ENCODE results near the gene TMEM126A. TPM values are rescaled to one million over a fixed set of nuclear protein-coding genes. Genes with fewer than 3 reads are reported as not detected.

Gene TMEM126A
- total RNA-seq, 1 donor: 34.4 TPM

DNA sequence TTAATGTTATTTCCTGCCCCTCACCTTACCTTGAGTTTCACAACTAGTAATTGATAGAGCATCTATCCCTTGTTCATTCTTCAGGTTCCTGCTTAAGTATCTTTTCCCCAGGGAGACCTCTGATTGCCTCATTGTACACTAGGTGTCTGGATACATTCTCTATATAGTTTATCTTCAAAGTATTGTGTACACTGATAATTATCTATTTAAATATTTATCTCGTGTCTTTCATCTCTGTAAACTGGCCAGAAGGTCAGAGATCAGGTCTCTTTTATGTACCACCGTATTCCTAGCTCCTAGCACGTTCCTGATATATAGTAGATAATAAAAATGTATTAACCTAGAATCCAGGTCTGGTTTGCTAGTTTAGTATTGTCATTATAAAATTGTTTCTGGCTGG is 13.0 kb upstream of the TMEM126A start:
- peaks cover 29% of the 10 kb centered on the region for H3K79me2 ChIP-seq (ENCODE audit: insufficient read depth, low read length)
- H3K27ac ChIP-seq (ENCODE audit: low read depth, low read length): no peak overlapping the region
- DNase-seq (ENCODE audit: insufficient read length, low spot score, missing footprints): no peak
- H3K27me3 ChIP-seq (ENCODE audit: insufficient read depth, low read length): no peaks in the 10 kb centered on the region
- no peak overlapping the region for H3K4me2 ChIP-seq (ENCODE audit: insufficient read depth, low read length)
- H4K20me1 ChIP-seq (ENCODE audit: insufficient read depth, low read length): no peaks in the 10 kb centered on the region
- H3K9me3 ChIP-seq (ENCODE audit: low read depth, low read length): no peaks in the 10 kb centered on the region
- H3K4me1 ChIP-seq (ENCODE audit: insufficient read depth, low read length): peaks cover 3% of the 10 kb centered on the region
- TF ChIP-seq, protein P1, sequence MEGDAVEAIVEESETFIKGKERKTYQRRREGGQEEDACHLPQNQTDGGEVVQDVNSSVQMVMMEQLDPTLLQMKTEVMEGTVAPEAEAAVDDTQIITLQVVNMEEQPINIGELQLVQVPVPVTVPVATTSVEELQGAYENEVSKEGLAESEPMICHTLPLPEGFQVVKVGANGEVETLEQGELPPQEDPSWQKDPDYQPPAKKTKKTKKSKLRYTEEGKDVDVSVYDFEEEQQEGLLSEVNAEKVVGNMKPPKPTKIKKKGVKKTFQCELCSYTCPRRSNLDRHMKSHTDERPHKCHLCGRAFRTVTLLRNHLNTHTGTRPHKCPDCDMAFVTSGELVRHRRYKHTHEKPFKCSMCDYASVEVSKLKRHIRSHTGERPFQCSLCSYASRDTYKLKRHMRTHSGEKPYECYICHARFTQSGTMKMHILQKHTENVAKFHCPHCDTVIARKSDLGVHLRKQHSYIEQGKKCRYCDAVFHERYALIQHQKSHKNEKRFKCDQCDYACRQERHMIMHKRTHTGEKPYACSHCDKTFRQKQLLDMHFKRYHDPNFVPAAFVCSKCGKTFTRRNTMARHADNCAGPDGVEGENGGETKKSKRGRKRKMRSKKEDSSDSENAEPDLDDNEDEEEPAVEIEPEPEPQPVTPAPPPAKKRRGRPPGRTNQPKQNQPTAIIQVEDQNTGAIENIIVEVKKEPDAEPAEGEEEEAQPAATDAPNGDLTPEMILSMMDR (IDR thresholded peaks at IDR 0.05; ENCODE audit: extremely low read depth, low read depth, low read length): no peak
- H3K4me3 ChIP-seq (ENCODE audit: insufficient read depth, low read length): no peak overlapping the region
- H2AFZ ChIP-seq (ENCODE audit: low read length): no peak overlapping the region
- H3K36me3 ChIP-seq (ENCODE audit: insufficient read depth, low read length): peaks cover 19% of the 10 kb centered on the region

DNA sequence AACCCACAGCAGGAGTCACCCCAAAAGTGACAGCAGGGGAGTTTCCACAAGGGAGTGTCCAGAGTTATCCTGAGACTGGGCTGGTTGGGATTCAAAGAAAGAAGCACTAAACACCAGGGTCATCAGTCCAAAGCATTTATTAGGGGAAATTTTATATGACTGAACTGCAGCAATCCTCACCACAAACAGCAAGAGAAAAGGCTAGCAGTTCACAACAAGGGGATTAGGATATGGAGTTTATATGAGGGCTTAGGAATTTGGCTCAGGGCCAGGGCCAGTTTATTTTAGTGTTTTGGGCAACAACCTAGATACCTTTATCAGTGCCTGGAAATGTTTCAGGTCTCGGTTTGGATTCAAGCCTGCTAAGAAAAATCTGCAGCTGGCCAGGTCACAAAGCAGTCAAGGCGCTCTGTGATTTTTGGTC is 4.6 kb upstream of the TMEM126A start:
- Histone ChIP-seq H3K4me1 (ENCODE audit: insufficient read depth, low read length) (peaks cover 8% of the 10 kb centered on the region), H3K9me3 (ENCODE audit: low read depth, low read length) (no peaks in the 10 kb centered on the region), H3K27ac (ENCODE audit: low read depth, low read length) (no peak overlapping the region), H3K27me3 (ENCODE audit: insufficient read depth, low read length) (peaks cover 10% of the 10 kb centered on the region), H3K36me3 (ENCODE audit: insufficient read depth, low read length) (no peaks in the 10 kb centered on the region), H3K4me3 (ENCODE audit: insufficient read depth, low read length) (no peak overlapping the region), H3K4me2 (ENCODE audit: insufficient read depth, low read length) (no peak overlapping the region), H2AFZ (ENCODE audit: low read length) (no peak overlapping the region), H4K20me1 (ENCODE audit: insufficient read depth, low read length) (no peaks in the 10 kb centered on the region), H3K79me2 (ENCODE audit: insufficient read depth, low read length) (peaks cover 7% of the 10 kb centered on the region)
- TF ChIP-seq, protein P1 (IDR thresholded peaks at IDR 0.05; ENCODE audit: extremely low read depth, low read depth, low read length): no peak
- DNase-seq (ENCODE audit: insufficient read length, low spot score, missing footprints): no peak

DNA sequence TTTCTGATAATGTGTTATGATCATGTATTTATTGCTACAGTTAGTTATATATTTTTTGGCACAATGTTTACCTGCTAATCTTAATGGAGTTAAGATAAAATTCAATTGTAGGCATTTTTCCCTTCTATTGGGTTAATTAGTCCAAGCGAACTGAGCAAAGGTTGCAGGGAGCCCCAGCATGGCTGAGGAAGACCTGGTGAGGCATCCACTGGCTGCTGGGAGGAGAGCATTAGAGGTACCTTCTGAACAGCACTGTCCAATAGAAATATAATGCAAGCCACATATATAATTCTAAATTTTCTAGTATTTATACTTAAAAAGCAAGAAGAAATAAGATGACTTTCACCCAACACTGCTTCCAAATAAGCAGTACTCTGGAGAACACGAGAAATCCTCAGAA is 689 bp upstream of the TMEM126A start:
- DNase-seq (ENCODE audit: insufficient read length, low spot score, missing footprints): no peak
- Histone ChIP-seq H3K79me2 (ENCODE audit: insufficient read depth, low read length) (peaks cover 28% of the 10 kb centered on the region), H3K27me3 (ENCODE audit: insufficient read depth, low read length) (peaks cover 10% of the 10 kb centered on the region), H3K36me3 (ENCODE audit: insufficient read depth, low read length) (peaks cover 4% of the 10 kb centered on the region), H3K9me3 (ENCODE audit: low read depth, low read length) (no peaks in the 10 kb centered on the region), H4K20me1 (ENCODE audit: insufficient read depth, low read length) (no peaks in the 10 kb centered on the region), H3K4me2 (ENCODE audit: insufficient read depth, low read length) (peak overlapping the region; percentile 89), H3K4me3 (ENCODE audit: insufficient read depth, low read length) (peak overlapping the region; percentile 80), H3K4me1 (ENCODE audit: insufficient read depth, low read length) (peaks cover 14% of the 10 kb centered on the region), H2AFZ (ENCODE audit: low read length) (peak overlapping the region; percentile 88), H3K27ac (ENCODE audit: low read depth, low read length) (no peak overlapping the region)
- TF ChIP-seq, protein P1 (IDR thresholded peaks at IDR 0.05; ENCODE audit: extremely low read depth, low read depth, low read length): no peak

DNA sequence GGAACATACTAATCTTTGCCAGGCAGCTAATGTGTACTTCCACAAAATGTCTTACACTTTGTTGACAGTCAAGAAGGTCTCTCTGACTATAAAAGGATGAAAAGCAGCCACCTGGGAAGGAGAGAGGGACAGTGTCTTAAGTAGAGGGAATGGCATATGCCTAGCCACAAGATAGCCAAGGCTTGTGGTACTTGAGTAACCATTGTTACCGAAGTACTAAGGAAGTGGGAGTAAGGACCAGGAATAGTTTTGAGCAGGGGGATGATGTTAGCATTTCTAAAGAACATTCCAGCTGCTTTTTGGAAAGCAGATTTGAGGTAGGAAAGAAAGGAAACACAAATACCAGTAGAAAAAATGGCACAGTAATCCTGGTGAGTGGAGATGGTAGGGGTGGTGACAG is 3.4 kb downstream of the TMEM126A start:
- DNase-seq (ENCODE audit: insufficient read length, low spot score, missing footprints): no peak
- Histone ChIP-seq H2AFZ (ENCODE audit: low read length) (no peak overlapping the region), H3K4me3 (ENCODE audit: insufficient read depth, low read length) (no peak overlapping the region), H3K36me3 (ENCODE audit: insufficient read depth, low read length) (peaks cover 16% of the 10 kb centered on the region), H4K20me1 (ENCODE audit: insufficient read depth, low read length) (no peaks in the 10 kb centered on the region), H3K79me2 (ENCODE audit: insufficient read depth, low read length) (peaks cover 35% of the 10 kb centered on the region), H3K4me1 (ENCODE audit: insufficient read depth, low read length) (peaks cover 14% of the 10 kb centered on the region), H3K4me2 (ENCODE audit: insufficient read depth, low read length) (no peak overlapping the region), H3K27me3 (ENCODE audit: insufficient read depth, low read length) (no peaks in the 10 kb centered on the region), H3K27ac (ENCODE audit: low read depth, low read length) (no peak overlapping the region), H3K9me3 (ENCODE audit: low read depth, low read length) (no peaks in the 10 kb centered on the region)
- TF ChIP-seq, protein P1 (IDR thresholded peaks at IDR 0.05; ENCODE audit: extremely low read depth, low read depth, low read length): no peak

Measured in osteoblast (primary cell).